Calu3 (cell line): Measurements from ENCODE around the gene FAM227A. TPM values are rescaled to one million over a fixed set of nuclear protein-coding genes. Genes with fewer than 3 reads are reported as not detected.
"Not testable (repeated sequence)": the region's sequence is repeated elsewhere in the genome, so short reads cannot be mapped to it uniquely, and the experiment has no call there.

ENCODE experiments used
- BruUV-seq: library from RNA; stranded (reverse); fragments of 400-500 nt; replicated peaks from 2 replicates; lab custom pipeline; 2021; lab: Mats Ljungman, UMichigan
- CTCF ChIA-PET: fragments of 300-600 bp; sonication (Branson Sonifier 250); formaldehyde crosslinking; loops from one replicate; lab custom pipeline; 2022; ENCODE audit warnings: antibody characterized with exemption; lab: Charles Lee
- DNase-seq: peaks from one replicate; pipeline ENCODE4 v3.0.0; 2022
- H3K27ac Mint-ChIP-seq: one replicate; pipeline ENCODE4 v1.8.0; 2022; ENCODE audit warnings: mixed read lengths; ENCODE audit not compliant: unreplicated experiment
- H3K27me3 Mint-ChIP-seq: one replicate; pipeline ENCODE4 v1.8.0; 2022; ENCODE audit warnings: mixed read lengths; ENCODE audit not compliant: unreplicated experiment
- H3K36me3 Mint-ChIP-seq: one replicate; pipeline ENCODE4 v1.8.0; 2022; ENCODE audit warnings: mild to moderate bottlenecking, moderate library complexity, mixed read lengths; ENCODE audit not compliant: insufficient read depth, unreplicated experiment
- H3K4me1 Mint-ChIP-seq: one replicate; pipeline ENCODE4 v1.8.0; 2022; ENCODE audit warnings: mild to moderate bottlenecking, low read depth, mixed read lengths; ENCODE audit not compliant: unreplicated experiment
- H3K4me3 Mint-ChIP-seq: one replicate; pipeline ENCODE4 v1.8.0; 2022; ENCODE audit warnings: mild to moderate bottlenecking, low read depth, moderate library complexity, mixed read lengths; ENCODE audit not compliant: unreplicated experiment
- H3K9me3 Mint-ChIP-seq: one replicate; pipeline ENCODE4 v1.8.0; 2022; ENCODE audit warnings: low read depth, mixed read lengths; ENCODE audit not compliant: unreplicated experiment
- intact Hi-C: fragments of 100-400 bp; cut with micrococcal nuclease; formaldehyde crosslinking; loops from one replicate; pipeline ENCODE4 v1.10.0; 2022; ENCODE audit not compliant: unreplicated experiment
- total RNA-seq: library from RNA; stranded (reverse); gene quantifications from 2 replicates; pipeline ENCODE4 v1.2.3, GENCODE V29; 2022
- TF ChIP-seq, protein P1 (sequence below): fragments of 200-600 bp; IDR thresholded peaks from one replicate; pipeline ENCODE4 v1.8.0; 2022; ENCODE audit warnings: antibody characterized with exemption; ENCODE audit not compliant: unreplicated experiment

The FAM227A gene
- total RNA-seq, 1 experiment from 2014 or later, result 9.6 TPM

DNA sequence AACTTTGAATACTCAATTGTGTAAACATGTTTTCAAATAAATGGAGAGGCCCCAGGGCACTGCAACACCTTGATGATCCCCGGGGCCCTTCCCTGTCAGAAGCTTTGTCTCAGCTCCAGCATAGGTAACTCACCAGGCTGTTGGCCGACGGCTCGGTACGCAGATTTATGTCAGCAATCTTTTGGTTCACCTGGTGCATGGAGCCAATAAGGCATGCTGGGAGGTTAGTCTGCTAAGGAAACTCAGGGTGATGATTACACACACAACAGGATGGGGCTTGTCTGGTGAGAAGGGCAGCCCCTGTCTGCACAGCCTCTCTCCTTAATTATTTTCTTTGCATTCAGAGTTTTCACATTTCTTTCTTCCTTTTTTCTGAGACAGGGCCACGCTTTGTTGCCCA lies 10.8 kb downstream of the FAM227A start:
- H3K27ac Mint-ChIP-seq, result no peak overlapping the region
- TF ChIP-seq, protein P1, sequence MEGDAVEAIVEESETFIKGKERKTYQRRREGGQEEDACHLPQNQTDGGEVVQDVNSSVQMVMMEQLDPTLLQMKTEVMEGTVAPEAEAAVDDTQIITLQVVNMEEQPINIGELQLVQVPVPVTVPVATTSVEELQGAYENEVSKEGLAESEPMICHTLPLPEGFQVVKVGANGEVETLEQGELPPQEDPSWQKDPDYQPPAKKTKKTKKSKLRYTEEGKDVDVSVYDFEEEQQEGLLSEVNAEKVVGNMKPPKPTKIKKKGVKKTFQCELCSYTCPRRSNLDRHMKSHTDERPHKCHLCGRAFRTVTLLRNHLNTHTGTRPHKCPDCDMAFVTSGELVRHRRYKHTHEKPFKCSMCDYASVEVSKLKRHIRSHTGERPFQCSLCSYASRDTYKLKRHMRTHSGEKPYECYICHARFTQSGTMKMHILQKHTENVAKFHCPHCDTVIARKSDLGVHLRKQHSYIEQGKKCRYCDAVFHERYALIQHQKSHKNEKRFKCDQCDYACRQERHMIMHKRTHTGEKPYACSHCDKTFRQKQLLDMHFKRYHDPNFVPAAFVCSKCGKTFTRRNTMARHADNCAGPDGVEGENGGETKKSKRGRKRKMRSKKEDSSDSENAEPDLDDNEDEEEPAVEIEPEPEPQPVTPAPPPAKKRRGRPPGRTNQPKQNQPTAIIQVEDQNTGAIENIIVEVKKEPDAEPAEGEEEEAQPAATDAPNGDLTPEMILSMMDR, result no peak
- H3K4me1 Mint-ChIP-seq, result peaks cover 12% of the 10 kb centered on the region
- no peaks in the 10 kb centered on the region for H3K36me3 Mint-ChIP-seq
- intact Hi-C loops, result no loop called here
- no TSS peak for BruUV-seq
- H3K27me3 Mint-ChIP-seq, result no peaks in the 10 kb centered on the region
- DNase-seq, result no peak
- CTCF ChIA-PET, result no interaction called here
- H3K9me3 Mint-ChIP-seq, result no peaks in the 10 kb centered on the region
- H3K4me3 Mint-ChIP-seq, result no peak overlapping the region

DNA sequence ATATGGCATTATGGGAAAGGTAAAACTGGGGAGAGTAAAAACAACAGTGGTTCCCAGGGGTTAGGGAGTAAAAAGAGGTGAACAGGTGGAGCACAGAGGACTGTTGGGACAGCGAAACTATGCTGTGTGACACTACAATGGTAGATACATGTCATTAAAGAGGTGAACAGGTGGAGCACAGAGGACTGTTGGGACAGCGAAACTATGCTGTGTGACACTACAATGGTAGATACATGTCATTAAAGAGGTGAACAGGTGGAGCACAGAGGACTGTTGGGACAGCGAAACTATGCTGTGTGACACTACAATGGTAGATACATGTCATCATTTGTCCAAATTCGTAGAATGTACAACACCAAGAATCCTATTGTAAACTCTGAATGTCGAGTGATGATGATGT lies 11.9 kb downstream of the FAM227A start:
- H3K27me3 Mint-ChIP-seq, CTCF ChIA-PET, DNase-seq, H3K36me3 Mint-ChIP-seq, BruUV-seq, intact Hi-C loops, H3K27ac Mint-ChIP-seq, H3K4me1 Mint-ChIP-seq, H3K9me3 Mint-ChIP-seq, H3K4me3 Mint-ChIP-seq: not testable (repeated sequence)

DNA sequence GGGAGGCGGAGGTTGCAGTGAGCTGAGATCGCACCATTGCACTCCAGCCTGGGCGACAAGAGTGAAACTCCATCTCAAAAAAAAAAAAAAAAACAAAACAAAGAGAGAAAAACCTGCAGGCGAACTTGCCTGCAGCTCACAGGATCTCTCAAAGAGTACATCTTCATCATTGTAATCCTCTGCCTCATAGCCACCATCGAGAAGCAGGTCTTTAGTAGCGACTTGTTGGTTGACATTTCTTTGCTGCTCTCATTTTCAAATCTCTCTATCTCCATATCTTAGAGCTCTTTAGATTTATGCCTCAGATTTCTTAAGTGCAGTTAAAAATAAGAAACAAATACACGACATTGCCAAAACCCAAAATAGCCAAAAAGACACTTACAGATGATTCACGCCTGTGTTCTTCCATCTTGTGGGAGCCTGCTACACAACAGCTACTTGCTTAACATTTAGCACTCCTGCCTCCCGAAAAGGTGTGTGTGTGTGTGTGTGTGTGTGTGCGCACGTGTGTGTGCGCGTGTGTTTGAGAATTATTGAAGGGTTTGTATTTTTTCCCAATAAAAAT lies 14.6 kb downstream of the FAM227A start:
- BruUV-seq, result no TSS peak
- Mint-ChIP-seq H3K27ac (no peak overlapping the region), H3K36me3 (no peaks in the 10 kb centered on the region), H3K4me3 (no peak overlapping the region), H3K27me3 (no peaks in the 10 kb centered on the region), H3K4me1 (no peaks in the 10 kb centered on the region), H3K9me3 (no peaks in the 10 kb centered on the region)
- intact Hi-C loops, result no loop called here
- CTCF ChIA-PET, result interaction anchor here (0.6 to 0.7 kb wide), 3 partner anchors 127 to 1944 kb away, joined by 3 to 4 read pairs (median 4); no protein-coding TSS in a partner anchor
- TF ChIP-seq, protein P1, result no peak
- no peak for DNase-seq

DNA sequence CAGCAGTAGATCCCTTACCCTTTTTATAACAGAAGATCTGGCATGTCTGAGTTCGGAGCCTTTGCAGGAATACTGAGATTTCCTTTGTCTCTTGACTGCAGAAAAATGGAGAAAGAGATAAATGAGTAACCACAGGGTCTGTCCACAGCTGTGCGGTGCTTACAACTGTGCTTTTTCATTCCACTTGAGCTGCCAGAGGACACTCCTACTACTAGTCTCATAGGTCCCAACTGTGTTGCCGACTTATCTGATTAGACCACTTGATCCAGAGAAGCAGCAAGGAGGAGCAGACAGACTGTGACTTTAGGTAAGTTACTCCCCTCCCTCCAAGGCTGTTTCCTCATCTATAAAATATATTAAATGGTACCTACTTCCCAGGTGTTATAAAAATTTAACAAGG lies 17.5 kb downstream of the FAM227A start:
- intact Hi-C loops, result no loop called here
- CTCF ChIA-PET, result interaction anchor here (0.7 kb wide), 1 partner anchor 350 kb away, joined by 4 read pairs; no protein-coding TSS in a partner anchor
- no peak for DNase-seq
- Mint-ChIP-seq H3K4me1 (no peaks in the 10 kb centered on the region), H3K27me3 (no peaks in the 10 kb centered on the region), H3K27ac (no peak overlapping the region), H3K9me3 (no peaks in the 10 kb centered on the region), H3K36me3 (no peaks in the 10 kb centered on the region), H3K4me3 (no peak overlapping the region)
- no TSS peak for BruUV-seq
- TF ChIP-seq, protein P1, result no peak

DNA sequence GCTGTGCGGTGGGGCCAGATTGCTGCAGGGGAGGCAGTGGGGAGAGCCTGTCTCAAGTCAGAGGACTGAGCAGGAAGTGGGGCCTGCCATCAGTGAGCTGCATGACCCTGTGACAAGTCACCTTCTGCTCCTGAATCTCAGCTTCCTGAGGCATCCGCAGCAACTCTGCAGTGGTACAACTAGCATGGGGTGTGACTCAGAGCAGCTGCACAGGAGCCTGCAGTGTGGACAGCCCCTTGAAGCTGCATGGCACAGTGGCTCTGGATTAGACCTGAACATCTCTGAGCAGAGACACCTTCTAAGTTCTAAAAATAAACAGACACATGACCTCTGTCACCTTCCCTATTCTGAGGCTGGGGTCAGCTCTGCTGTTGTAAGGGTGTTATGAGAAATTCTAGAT lies 18.0 kb downstream of the FAM227A start:
- no peaks in the 10 kb centered on the region for H3K36me3 Mint-ChIP-seq
- no TSS peak for BruUV-seq
- CTCF ChIA-PET, result no interaction called here
- H3K4me3 Mint-ChIP-seq, result no peak overlapping the region
- DNase-seq, result no peak
- TF ChIP-seq, protein P1, result no peak
- no peaks in the 10 kb centered on the region for H3K27me3 Mint-ChIP-seq
- no peaks in the 10 kb centered on the region for H3K4me1 Mint-ChIP-seq
- H3K9me3 Mint-ChIP-seq, result no peaks in the 10 kb centered on the region
- H3K27ac Mint-ChIP-seq, result no peak overlapping the region
- intact Hi-C loops, result no loop called here
